ENCODE measurements around the gene DISC1. TPM values are rescaled to one million over a fixed set of nuclear protein-coding genes. Genes with fewer than 3 reads are reported as not detected.
A peak's percentile ranks its signal among the peaks of the same experiment; 100 is the strongest.
"Not testable (repeated sequence)": the region's sequence is repeated elsewhere in the genome, so short reads cannot be mapped to it uniquely, and the experiment has no call there.

The DISC1 gene
- total RNA-seq, 2 donors from 2014 or later: 2.3 to 7.0 TPM

- Histone ChIP-seq H3K36me3 (replicated peaks in 1 of 2; ENCODE audit: insufficient read depth in 1 of 2, low read depth in 2 of 2) (no peaks in the 10 kb centered on the region), H3K4me1 (no peaks in the 10 kb centered on the region), H3K27me3 (no peaks in the 10 kb centered on the region), H3K4me3 (no peak overlapping the region), H3K9me3 (no peaks in the 10 kb centered on the region), H3K27ac (no peak overlapping the region)
- no peak for ATAC-seq
- intact Hi-C loops (cut with DNase I): no loop called here
- TF ChIP-seq, protein P1, sequence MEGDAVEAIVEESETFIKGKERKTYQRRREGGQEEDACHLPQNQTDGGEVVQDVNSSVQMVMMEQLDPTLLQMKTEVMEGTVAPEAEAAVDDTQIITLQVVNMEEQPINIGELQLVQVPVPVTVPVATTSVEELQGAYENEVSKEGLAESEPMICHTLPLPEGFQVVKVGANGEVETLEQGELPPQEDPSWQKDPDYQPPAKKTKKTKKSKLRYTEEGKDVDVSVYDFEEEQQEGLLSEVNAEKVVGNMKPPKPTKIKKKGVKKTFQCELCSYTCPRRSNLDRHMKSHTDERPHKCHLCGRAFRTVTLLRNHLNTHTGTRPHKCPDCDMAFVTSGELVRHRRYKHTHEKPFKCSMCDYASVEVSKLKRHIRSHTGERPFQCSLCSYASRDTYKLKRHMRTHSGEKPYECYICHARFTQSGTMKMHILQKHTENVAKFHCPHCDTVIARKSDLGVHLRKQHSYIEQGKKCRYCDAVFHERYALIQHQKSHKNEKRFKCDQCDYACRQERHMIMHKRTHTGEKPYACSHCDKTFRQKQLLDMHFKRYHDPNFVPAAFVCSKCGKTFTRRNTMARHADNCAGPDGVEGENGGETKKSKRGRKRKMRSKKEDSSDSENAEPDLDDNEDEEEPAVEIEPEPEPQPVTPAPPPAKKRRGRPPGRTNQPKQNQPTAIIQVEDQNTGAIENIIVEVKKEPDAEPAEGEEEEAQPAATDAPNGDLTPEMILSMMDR (IDR thresholded peaks at IDR 0.05): no peak
- TF ChIP-seq POLR2A (IDR thresholded peaks at IDR 0.05): no peak
- DNase-seq: no peak
These were observed 17.3 kb downstream of the DISC1 start for GRCh38 chr1:231643935-231644237.

DNA sequence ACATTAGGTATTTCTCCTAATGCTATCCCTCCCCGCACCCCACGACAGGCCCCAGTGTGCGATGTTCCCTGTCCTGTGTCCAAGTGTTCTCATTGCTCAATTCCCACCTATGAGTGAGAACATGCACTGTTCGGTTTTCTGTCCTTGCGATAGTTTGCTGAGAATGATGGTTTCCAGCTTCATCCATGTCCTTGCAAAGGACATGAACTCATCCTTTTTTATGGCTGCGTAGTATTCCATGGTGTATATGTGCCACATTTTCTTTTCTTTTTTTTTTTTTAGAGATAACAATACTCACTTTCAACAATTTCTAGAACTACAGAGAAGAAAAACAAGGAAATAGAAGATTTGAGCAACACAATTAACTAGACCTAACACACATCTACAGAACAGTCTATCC lies 19.0 kb downstream of the DISC1 start:
- H3K27ac ChIP-seq: not testable (repeated sequence)

GRCh38 chr1:231646165-231646564 lies 19.6 kb downstream of the DISC1 start:
- intact Hi-C loops (cut with DNase I); H3K4me1 ChIP-seq; H3K27me3 ChIP-seq; H3K27ac ChIP-seq; H3K9me3 ChIP-seq; DNase-seq; H3K4me3 ChIP-seq; H3K36me3 ChIP-seq (replicated peaks in 1 of 2; ENCODE audit: insufficient read depth in 1 of 2, low read depth in 2 of 2); ATAC-seq: not testable (repeated sequence)
- WGBS, 2 donors: 89 to 92% methylated on average over 4 of the region's 4 CpGs

More for the DNA sequence above, 19.0 kb downstream of the DISC1 start:
- H3K4me3 ChIP-seq; ATAC-seq; H3K4me1 ChIP-seq; intact Hi-C loops (cut with DNase I); H3K27me3 ChIP-seq; H3K9me3 ChIP-seq; H3K36me3 ChIP-seq (replicated peaks in 1 of 2; ENCODE audit: insufficient read depth in 1 of 2, low read depth in 2 of 2); DNase-seq: not testable (repeated sequence)
- WGBS, 2 donors: 90 to 97% methylated on average over 6 of the region's 6 CpGs

DNA sequence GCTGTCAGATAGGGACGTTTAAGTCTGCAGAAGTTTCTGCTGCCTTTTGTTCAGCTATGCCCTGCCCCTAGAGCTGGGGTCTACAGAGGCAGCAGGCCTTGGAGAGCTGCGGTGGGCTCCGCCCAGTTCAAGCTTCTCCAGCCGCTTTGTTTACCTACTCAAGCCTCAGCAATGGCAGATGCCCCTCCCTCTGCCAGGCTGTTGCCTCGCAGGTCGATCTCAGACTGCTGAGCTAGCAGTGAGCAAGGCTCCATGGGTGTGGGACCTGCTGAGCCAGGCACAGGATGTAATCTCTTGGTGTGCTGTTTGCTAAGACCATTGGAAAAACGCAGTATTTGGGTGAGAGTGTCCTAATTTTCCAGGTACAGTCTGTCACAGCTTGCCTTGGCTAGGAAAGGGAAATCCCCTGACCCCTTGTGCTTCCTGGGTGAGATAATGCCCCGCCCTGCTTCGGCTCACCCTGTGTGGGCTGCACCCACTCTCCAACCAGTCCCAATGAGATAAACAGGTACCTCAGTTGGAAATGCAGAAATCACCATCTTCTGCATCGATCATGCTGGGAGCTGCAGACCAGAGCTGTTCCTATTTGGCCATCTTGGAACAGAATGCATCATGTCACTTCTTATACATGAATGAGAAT lies 25.2 kb downstream of the DISC1 start:
- intact Hi-C loops (cut with DNase I); H3K36me3 ChIP-seq (replicated peaks in 1 of 2; ENCODE audit: insufficient read depth in 1 of 2, low read depth in 2 of 2); H3K4me1 ChIP-seq; ATAC-seq; H3K27ac ChIP-seq; H3K4me3 ChIP-seq; H3K9me3 ChIP-seq; H3K27me3 ChIP-seq: not testable (repeated sequence)
- 50 to 67% methylated on average over 2 to 10 of the region's 10 CpGs for WGBS, 2 donors
- DNase-seq: peak in 1 of 4 donors; percentile 20

GRCh38 chr1:231653632-231654031 lies 27.0 kb downstream of the DISC1 start:
- intact Hi-C loops (cut with DNase I): no loop called here
- H3K4me1 ChIP-seq: no peaks in the 10 kb centered on the region
- H3K9me3 ChIP-seq: peaks cover 0 to 6% (median 0%) of the 10 kb centered on the region in 3 donors
- no peak overlapping the region for H3K4me3 ChIP-seq
- WGBS, 2 donors: 92% methylated on average over 2 of the region's 2 CpGs
- no peak overlapping the region for H3K27ac ChIP-seq
- TF ChIP-seq POLR2A (IDR thresholded peaks at IDR 0.05): no peak
- TF ChIP-seq, protein P1 (IDR thresholded peaks at IDR 0.05): no peak
- no peaks in the 10 kb centered on the region for H3K27me3 ChIP-seq
- ATAC-seq (no peak), DNase-seq (no peak)
- no peaks in the 10 kb centered on the region for H3K36me3 ChIP-seq (replicated peaks in 1 of 2; ENCODE audit: insufficient read depth in 1 of 2, low read depth in 2 of 2)

DNA sequence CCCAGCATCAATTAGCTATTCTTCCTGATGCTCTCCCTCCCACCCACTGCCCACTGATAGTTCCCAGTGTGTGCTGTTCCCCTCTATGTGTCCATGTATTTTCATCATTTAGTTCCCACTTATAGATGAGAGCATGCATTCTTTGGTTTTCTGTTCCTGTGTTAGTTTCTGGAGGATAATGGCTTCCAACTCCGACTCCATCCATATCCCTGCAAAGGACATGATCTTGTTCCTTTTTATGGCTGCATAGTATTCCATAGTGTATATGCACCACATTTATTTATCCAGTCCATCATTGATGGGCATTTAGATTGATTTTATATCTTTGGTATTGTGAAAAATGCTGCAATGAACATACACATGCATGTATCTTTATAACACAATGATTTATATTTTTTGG lies 30.2 kb downstream of the DISC1 start:
- no peaks in the 10 kb centered on the region for H3K27me3 ChIP-seq
- no peak for DNase-seq
- H3K36me3 ChIP-seq (replicated peaks in 1 of 2; ENCODE audit: insufficient read depth in 1 of 2, low read depth in 2 of 2): no peaks in the 10 kb centered on the region
- ATAC-seq: no peak
- no peak overlapping the region for H3K27ac ChIP-seq
- intact Hi-C loops (cut with DNase I): no loop called here
- no peaks in the 10 kb centered on the region for H3K4me1 ChIP-seq
- 43 to 81% methylated on average over 1 of the region's 1 CpG for WGBS, 2 donors
- H3K4me3 ChIP-seq: no peak overlapping the region
- H3K9me3 ChIP-seq: peaks cover 0 to 6% (median 0%) of the 10 kb centered on the region in 3 donors
- TF ChIP-seq, protein P1 (IDR thresholded peaks at IDR 0.05): no peak
- TF ChIP-seq POLR2A (IDR thresholded peaks at IDR 0.05): no peak

DNA sequence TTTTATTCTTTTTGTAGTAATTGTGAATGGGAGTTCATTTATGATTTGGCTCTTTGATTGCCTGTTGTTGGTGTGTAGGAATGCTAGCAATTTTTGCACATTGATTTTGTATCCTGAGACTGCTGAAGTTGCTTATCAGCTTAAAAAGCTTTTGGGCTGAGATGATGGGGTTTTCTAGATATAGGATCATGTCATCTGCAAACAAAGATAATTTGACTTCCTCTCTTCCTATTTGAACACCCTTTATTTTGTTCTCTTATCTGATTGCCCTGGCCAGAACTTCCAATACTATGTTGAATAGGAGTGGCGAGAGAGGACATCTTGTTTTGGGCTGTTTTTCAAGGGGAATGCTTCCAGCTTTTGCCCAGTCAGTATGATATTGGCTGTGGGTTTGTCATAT lies 31.6 kb downstream of the DISC1 start:
- ATAC-seq; H3K27ac ChIP-seq; intact Hi-C loops (cut with DNase I); H3K36me3 ChIP-seq (replicated peaks in 1 of 2; ENCODE audit: insufficient read depth in 1 of 2, low read depth in 2 of 2); DNase-seq; H3K27me3 ChIP-seq; H3K4me3 ChIP-seq; H3K4me1 ChIP-seq; H3K9me3 ChIP-seq: not testable (repeated sequence)
- 91 to 100% methylated on average over 1 of the region's 1 CpG for WGBS, 2 donors
